Measurements from ENCODE around the gene HOXD11.

HOXD11 gene

DNA sequence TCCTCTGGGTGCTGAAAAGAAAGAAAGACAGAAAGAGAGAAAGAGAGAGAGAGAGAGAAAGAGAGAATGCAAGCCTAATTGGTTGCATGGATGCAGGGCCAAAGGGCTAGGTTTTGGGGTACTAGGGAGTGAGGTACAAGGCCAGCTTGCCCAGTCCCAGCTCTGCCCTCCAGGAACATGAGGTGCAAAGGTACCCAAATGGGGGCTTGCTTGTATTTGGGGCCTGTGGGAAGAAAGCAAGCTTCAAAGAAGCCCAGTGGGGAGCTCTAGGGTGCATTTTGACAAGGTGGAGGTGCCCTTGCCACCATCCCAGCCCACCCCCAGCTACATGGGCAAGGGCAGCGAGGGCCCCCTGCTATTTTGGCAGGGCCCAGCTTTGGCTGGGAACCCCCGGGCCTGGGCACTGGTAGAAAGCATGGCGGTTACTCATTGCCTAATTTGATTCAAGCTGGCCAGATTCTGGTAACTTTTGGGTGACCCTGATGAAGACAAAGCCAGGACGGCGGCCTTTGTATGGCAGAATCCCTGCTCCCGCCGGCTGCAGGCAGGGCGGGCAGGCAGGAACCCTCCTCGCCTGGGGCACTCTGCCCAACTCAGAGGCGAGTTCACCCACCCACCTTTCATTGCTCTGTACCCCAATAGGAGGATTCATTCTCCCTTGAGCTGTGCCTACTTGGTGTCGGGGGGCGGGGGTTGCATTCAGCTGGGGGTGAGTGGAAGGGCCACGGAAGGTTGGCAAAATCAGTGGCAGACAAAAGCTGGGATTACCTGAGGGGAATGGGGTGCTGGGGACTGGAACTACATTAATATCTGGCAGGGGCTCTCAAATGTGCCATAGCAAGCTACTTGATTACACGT lies 43.7 kb downstream of the HOXD11 start:
- Histone ChIP-seq H2AFZ (ENCODE audit: low read length) (no peak overlapping the region), H3K9me3 (ENCODE audit: low read length) (no peaks in the 10 kb centered on the region), H3K9me2 (ENCODE audit: low read depth, low read length) (no peaks in the 10 kb centered on the region), H4K20me1 (ENCODE audit: insufficient read depth, low read length) (no peaks in the 10 kb centered on the region), H3K79me2 (ENCODE audit: insufficient read depth, low read length) (no peaks in the 10 kb centered on the region), H3K36me3 (ENCODE audit: insufficient read depth, low read length) (no peaks in the 10 kb centered on the region), H3K9ac (ENCODE audit: low read length) (no peak overlapping the region), H3K27ac (ENCODE audit: low read depth, low read length, poor library complexity, severe bottlenecking) (no peak overlapping the region), H3K4me1 (ENCODE audit: insufficient read depth, low read length, severe bottlenecking) (no peaks in the 10 kb centered on the region), H3K4me2 (ENCODE audit: low read length) (no peak overlapping the region), H3K4me3 (ENCODE audit: low read depth, low read length, poor library complexity, severe bottlenecking) (no peak overlapping the region), H3K27me3 (ENCODE audit: insufficient read depth, low read length) (0 out of 2 replicates have a peak, but pooled peaks cover 1% of the 10 kb centered on the region), H3F3A (ENCODE audit: insufficient read depth, low read length) (no peaks in the 10 kb centered on the region)
- TF ChIP-seq EZH2 (IDR thresholded peaks at IDR 0.05; ENCODE audit: borderline replicate concordance, low read length) = no peak
- TF ChIP-seq, protein P1, sequence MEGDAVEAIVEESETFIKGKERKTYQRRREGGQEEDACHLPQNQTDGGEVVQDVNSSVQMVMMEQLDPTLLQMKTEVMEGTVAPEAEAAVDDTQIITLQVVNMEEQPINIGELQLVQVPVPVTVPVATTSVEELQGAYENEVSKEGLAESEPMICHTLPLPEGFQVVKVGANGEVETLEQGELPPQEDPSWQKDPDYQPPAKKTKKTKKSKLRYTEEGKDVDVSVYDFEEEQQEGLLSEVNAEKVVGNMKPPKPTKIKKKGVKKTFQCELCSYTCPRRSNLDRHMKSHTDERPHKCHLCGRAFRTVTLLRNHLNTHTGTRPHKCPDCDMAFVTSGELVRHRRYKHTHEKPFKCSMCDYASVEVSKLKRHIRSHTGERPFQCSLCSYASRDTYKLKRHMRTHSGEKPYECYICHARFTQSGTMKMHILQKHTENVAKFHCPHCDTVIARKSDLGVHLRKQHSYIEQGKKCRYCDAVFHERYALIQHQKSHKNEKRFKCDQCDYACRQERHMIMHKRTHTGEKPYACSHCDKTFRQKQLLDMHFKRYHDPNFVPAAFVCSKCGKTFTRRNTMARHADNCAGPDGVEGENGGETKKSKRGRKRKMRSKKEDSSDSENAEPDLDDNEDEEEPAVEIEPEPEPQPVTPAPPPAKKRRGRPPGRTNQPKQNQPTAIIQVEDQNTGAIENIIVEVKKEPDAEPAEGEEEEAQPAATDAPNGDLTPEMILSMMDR (IDR thresholded peaks at IDR 0.05; ENCODE audit: low read length) = no peak

GRCh38 chr2:176151442-176152287 lies 44.6 kb downstream of the HOXD11 start, which contains the start of gene HOXD4:
Gene HOXD4, plus strand, starts transcription at chr2:176151550. Its CDS starts 84 bp downstream, at chr2:176151634.
- Histone ChIP-seq H3K36me3 (ENCODE audit: insufficient read depth, low read length) (no peaks in the 10 kb centered on the region), H3K4me2 (ENCODE audit: low read length) (no peak within 1 kb of the TSS), H3K9me2 (ENCODE audit: low read depth, low read length) (no peaks in the 10 kb centered on the region), H3K4me3 (ENCODE audit: low read depth, low read length, poor library complexity, severe bottlenecking) (no peak within 1 kb of the TSS), H2AFZ (ENCODE audit: low read length) (no peak within 1 kb of the TSS), H3K27ac (ENCODE audit: low read depth, low read length, poor library complexity, severe bottlenecking) (no peak within 1 kb of the TSS), H3K79me2 (ENCODE audit: insufficient read depth, low read length) (no peaks in the 10 kb centered on the region), H3K9ac (ENCODE audit: low read length) (no peak within 1 kb of the TSS), H4K20me1 (ENCODE audit: insufficient read depth, low read length) (no peaks in the 10 kb centered on the region), H3K27me3 (ENCODE audit: insufficient read depth, low read length) (no peaks in the 10 kb centered on the region), H3K9me3 (ENCODE audit: low read length) (no peaks in the 10 kb centered on the region), H3K4me1 (ENCODE audit: insufficient read depth, low read length, severe bottlenecking) (no peaks in the 10 kb centered on the region), H3F3A (ENCODE audit: insufficient read depth, low read length) (no peaks in the 10 kb centered on the region)
- TF ChIP-seq, protein P1 (IDR thresholded peaks at IDR 0.05; ENCODE audit: low read length) = no peak
- no peak for TF ChIP-seq EZH2 (IDR thresholded peaks at IDR 0.05; ENCODE audit: borderline replicate concordance, low read length)

DNA sequence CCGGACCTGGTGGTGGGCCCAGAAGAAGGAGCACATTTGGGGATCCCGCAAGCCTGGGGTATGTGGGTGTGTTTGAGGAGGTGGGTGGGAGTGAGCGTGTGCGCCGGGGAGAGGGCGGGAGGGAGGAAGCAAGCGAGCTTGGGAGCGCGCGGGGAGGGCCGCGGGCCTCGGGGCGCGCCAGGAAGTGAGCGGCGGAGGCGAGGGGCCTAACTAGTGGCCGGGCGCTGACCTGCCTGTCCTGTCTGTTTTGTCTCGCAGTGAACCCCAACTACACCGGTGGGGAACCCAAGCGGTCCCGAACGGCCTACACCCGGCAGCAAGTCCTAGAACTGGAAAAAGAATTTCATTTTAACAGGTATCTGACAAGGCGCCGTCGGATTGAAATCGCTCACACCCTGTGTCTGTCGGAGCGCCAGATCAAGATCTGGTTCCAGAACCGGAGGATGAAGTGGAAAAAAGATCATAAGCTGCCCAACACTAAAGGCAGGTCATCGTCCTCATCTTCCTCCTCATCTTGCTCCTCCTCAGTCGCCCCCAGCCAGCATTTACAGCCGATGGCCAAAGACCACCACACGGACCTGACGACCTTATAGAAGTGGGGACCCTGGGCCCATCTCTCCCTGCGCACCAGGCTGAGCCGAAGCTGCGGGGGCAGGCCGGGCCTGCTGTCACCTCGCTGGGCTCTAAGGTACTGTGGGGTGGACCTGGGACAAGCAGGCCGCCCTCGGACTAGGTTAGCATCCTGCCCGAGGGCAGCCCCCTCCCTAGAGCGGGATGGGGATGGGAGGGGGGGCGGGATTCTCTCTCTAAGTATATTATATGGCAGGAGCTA lies 45.5 kb downstream of the HOXD11 start:
- H3K27ac ChIP-seq (ENCODE audit: low read depth, low read length, poor library complexity, severe bottlenecking) = no peak overlapping the region
- H4K20me1 ChIP-seq (ENCODE audit: insufficient read depth, low read length) = no peaks in the 10 kb centered on the region
- no peak overlapping the region for H3K9ac ChIP-seq (ENCODE audit: low read length)
- no peaks in the 10 kb centered on the region for H3K4me1 ChIP-seq (ENCODE audit: insufficient read depth, low read length, severe bottlenecking)
- H2AFZ ChIP-seq (ENCODE audit: low read length) = no peak overlapping the region
- no peaks in the 10 kb centered on the region for H3K9me2 ChIP-seq (ENCODE audit: low read depth, low read length)
- no peaks in the 10 kb centered on the region for H3K36me3 ChIP-seq (ENCODE audit: insufficient read depth, low read length)
- H3K4me3 ChIP-seq (ENCODE audit: low read depth, low read length, poor library complexity, severe bottlenecking) = no peak overlapping the region
- H3K9me3 ChIP-seq (ENCODE audit: low read length) = no peaks in the 10 kb centered on the region
- H3K27me3 ChIP-seq (ENCODE audit: insufficient read depth, low read length) = no peaks in the 10 kb centered on the region
- no peaks in the 10 kb centered on the region for H3F3A ChIP-seq (ENCODE audit: insufficient read depth, low read length)
- TF ChIP-seq, protein P1 (IDR thresholded peaks at IDR 0.05; ENCODE audit: low read length) = no peak
- no peak for TF ChIP-seq EZH2 (IDR thresholded peaks at IDR 0.05; ENCODE audit: borderline replicate concordance, low read length)
- H3K79me2 ChIP-seq (ENCODE audit: insufficient read depth, low read length) = no peaks in the 10 kb centered on the region
- no peak overlapping the region for H3K4me2 ChIP-seq (ENCODE audit: low read length)
